ENCODE results near the gene ASAP3.

- TF ChIP-seq ZBTB33 (CRISPR knock-in tag; IDR thresholded peaks at IDR 0.05) (no peak), SNRNP70 (IDR thresholded peaks at IDR 0.05; ENCODE audit: low read depth, low read length) (no peak), CTCF (CRISPR knock-in tag; IDR thresholded peaks at IDR 0.05) (no peak), NONO (IDR thresholded peaks at IDR 0.05) (no peak), NONO (CRISPR knock-in tag; conservative IDR thresholded peaks at IDR 0.05) (no peak), ZFAT (CRISPR knock-in tag; conservative IDR thresholded peaks at IDR 0.05) (no peak), EP300 (IDR thresholded peaks at IDR 0.05; ENCODE audit: low read depth in 2 of 2, low read length in 2 of 2) (no peak), EP300 (CRISPR knock-in tag; IDR thresholded peaks at IDR 0.05; ENCODE audit: borderline replicate concordance) (no peak), NCOR1 (IDR thresholded peaks at IDR 0.05; ENCODE audit: borderline replicate concordance, low read length) (no peak), POLR2A (IDR thresholded peaks at IDR 0.05; ENCODE audit: insufficient read depth in 1 of 2, low read depth in 2 of 2, low read length in 2 of 2) (no peak), NFIC (IDR thresholded peaks at IDR 0.05; ENCODE audit: low read length) (no peak), DZIP1 (CRISPR knock-in tag; IDR thresholded peaks at IDR 0.05) (no peak), USF2 (IDR thresholded peaks at IDR 0.05; ENCODE audit: low read depth, low read length) (no peak), USF2 (CRISPR knock-in tag; IDR thresholded peaks at IDR 0.05; ENCODE audit: borderline replicate concordance) (no peak), LRRFIP1 (CRISPR knock-in tag; conservative IDR thresholded peaks at IDR 0.05) (no peak), ZNF510 (CRISPR knock-in tag; IDR thresholded peaks at IDR 0.05; ENCODE audit: low read depth) (no peak), E2F5 (CRISPR knock-in tag; conservative IDR thresholded peaks at IDR 0.05) (no peak)
Measured at GRCh38 chr1:23399229-23399628, 84.8 kb downstream of the ASAP3 start.

All from HepG2 (cell line).